MG63 (cell line): ENCODE measurements around the gene C1QB. TPM values are rescaled to one million over a fixed set of nuclear protein-coding genes. Genes with fewer than 3 reads are reported as not detected.
A peak's percentile ranks its signal among the peaks of the same experiment; 100 is the strongest.

ENCODE experiments used
- DNase-seq: peaks from one replicate; pipeline ENCODE4 v3.0.0-alpha.2; 2020
- H3K27me3 ChIP-seq: fragments of 250-450 bp; sonication (Bioruptor Pico); 2 replicates; pipeline ENCODE4 v1.5.1; 2020; ENCODE audit warnings: mild to moderate bottlenecking, moderate library complexity
- H3K36me3 ChIP-seq: fragments of 250-450 bp; sonication (Bioruptor Pico); 2 replicates; pipeline ENCODE4 v1.5.1; 2020; ENCODE audit warnings: mild to moderate bottlenecking, moderate library complexity
- H3K4me3 ChIP-seq: fragments of 250-450 bp; sonication (Bioruptor Pico); 2 replicates; pipeline ENCODE4 v1.5.1; 2020; ENCODE audit warnings: mild to moderate bottlenecking, moderate library complexity
- H3K9me3 ChIP-seq: fragments of 250-450 bp; sonication (Bioruptor Pico); 2 replicates; pipeline ENCODE4 v1.5.1; 2020; ENCODE audit warnings: mild to moderate bottlenecking, moderate library complexity
- total RNA-seq: library from RNA; depleted of rRNA; stranded (reverse); fragments of >200 nt; shearing (Covaris generic); gene quantifications from 2 replicates; pipeline ENCODE4 v1.2.3, GENCODE V29; 2014; ENCODE audit warnings: low replicate concordance

Gene C1QB
- total RNA-seq, 1 experiment from 2014 or later = not detected

DNA sequence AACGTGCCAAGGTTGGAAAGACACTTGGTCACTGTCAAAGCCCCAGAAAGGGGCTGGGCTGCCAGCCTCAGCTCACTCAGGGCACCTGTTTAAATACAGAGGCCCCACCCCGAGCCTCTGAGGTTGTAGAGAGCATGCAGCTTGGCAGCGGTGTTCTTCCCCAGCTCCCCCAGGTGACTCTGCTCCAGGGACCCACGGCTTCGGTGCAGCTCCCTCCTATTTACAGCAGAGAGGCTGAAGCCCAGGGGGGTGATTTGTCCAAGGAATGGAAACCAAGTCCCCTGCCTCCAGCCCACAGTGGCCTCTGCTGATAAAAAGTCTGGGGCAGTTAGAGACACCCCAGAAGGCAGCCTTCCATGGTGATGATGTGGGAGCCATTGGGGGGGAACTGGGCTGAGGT is 25.7 kb upstream of the C1QB start:
- DNase-seq = no peak
- H3K4me3 ChIP-seq = no peak overlapping the region
- peaks cover 42% of the 10 kb centered on the region for H3K27me3 ChIP-seq
- no peaks in the 10 kb centered on the region for H3K9me3 ChIP-seq
- no peaks in the 10 kb centered on the region for H3K36me3 ChIP-seq

DNA sequence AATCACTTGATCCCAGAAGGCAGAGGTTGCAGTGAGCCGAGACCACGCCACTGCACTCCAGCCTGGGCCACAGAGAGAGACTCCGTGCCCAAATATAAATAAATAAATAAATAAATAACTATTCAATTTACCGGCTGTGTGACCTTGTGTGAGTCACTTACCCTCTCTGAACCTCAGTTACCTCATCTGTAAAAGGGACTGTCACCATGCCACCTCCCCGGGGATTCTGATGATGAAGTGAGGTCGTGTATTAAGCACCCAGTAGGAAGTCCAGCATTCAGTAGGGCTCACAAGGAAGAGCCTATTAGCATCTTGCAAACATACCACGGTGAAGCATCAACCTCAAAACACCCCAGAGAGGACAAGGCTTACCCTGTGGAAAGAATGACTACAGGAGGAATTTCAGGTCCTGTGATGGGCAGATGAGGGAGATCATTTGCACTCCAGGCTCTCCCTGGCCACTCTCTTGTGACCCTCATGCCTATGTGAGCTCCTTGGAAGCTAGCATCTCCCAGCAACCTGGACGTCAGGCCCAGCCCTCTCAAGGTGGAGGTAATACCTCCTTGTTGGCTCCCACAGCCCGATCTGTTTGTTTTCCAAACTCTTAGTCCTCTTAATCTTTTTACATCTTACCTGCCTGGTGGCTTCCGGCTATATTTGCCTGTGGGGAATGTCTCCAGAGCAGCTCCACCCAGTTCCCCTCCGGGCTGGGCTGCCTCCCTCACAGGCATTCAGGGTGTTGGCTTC is 24.2 kb upstream of the C1QB start:
- DNase-seq = no peak
- peaks cover 43% of the 10 kb centered on the region for H3K27me3 ChIP-seq

DNA sequence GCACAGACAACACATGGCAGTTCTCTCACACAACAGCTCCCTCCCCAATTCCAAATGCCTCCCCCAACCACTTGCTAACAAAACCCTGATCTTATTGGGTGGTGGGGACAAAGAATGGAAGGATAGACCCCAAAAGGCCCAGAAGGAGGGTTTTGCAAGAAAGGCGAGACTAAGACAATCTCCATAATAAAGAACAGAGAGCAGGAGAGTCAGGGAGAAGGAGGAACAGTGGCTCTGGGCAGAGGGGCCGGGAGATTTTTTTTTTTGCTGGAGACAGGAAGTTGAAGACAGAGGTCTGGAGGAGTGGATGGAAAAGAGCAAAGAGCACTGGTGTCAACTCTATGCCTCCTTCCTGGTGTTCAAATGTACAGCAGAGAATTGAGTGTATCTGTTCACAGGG is 23.1 kb upstream of the C1QB start:
- Histone ChIP-seq H3K4me3 (no peak overlapping the region), H3K9me3 (no peaks in the 10 kb centered on the region), H3K27me3 (peaks cover 53% of the 10 kb centered on the region), H3K36me3 (no peaks in the 10 kb centered on the region)
- DNase-seq = no peak

More for the DNA sequence above, 24.2 kb upstream of the C1QB start:
- Histone ChIP-seq H3K9me3 (no peaks in the 10 kb centered on the region), H3K4me3 (no peak overlapping the region), H3K36me3 (no peaks in the 10 kb centered on the region)

DNA sequence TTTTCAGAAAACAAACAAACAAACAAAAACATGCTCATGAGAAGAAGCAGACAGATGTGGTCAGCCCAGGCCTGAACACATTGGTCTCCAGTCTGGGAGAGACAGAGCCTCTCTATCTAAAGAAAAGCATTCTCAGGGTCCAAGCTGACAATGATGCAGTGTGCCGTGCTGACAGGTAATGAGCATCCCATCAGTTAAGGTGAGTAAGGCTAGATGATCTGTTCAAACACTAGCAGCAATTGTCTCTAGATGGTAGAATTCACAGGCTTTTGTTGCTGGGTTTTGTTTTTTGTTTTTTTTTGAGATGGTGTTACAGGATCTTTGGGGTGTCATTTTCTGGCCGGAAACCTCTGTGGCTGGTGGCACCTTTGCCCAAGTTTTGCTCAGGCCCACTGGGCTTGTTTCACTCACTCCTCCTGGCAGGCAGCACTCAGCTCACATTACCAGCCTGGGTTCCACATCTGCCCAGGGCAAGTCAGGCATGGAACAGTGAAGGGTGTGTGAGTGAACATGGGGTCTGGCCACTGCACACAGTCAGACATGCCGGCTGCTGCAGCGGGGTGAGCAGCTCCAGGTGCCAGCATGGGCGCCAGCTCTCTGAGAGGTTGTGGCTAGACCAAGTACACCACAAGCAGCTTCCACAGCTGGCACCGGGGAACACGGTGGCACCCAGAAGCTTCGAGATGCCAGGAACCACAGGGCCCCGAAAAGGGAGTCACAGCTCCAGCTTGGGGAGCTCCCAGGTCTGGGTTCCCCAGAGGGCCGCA is 19.2 kb upstream of the C1QB start:
- no peak for DNase-seq
- H3K27me3 ChIP-seq = peaks cover 41% of the 10 kb centered on the region
- no peak overlapping the region for H3K4me3 ChIP-seq
- no peaks in the 10 kb centered on the region for H3K36me3 ChIP-seq
- H3K9me3 ChIP-seq = no peaks in the 10 kb centered on the region

DNA sequence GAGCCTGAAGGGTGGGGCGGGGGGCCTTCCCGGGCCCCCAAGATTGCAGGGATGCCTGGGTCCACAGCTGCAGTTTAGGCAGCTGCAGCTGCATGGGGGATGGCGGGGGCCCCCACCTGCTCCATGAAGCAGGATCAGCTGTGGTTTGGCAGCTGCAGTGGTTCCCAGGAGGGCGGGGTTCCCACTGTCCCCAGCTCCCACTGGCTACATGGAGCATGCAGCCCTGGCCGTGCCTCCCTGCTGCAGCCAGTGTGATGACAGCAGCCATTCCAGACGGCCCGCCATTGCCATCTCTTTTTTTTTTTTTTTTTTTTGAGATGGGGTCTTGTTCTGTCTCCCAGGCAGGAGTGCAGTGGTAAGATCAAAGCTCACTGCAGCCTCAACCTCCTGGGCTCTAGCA is 17.6 kb upstream of the C1QB start:
- H3K27me3 ChIP-seq = peaks cover 41% of the 10 kb centered on the region
- no peaks in the 10 kb centered on the region for H3K36me3 ChIP-seq
- no peak overlapping the region for H3K4me3 ChIP-seq
- no peak for DNase-seq
- H3K9me3 ChIP-seq = no peaks in the 10 kb centered on the region

DNA sequence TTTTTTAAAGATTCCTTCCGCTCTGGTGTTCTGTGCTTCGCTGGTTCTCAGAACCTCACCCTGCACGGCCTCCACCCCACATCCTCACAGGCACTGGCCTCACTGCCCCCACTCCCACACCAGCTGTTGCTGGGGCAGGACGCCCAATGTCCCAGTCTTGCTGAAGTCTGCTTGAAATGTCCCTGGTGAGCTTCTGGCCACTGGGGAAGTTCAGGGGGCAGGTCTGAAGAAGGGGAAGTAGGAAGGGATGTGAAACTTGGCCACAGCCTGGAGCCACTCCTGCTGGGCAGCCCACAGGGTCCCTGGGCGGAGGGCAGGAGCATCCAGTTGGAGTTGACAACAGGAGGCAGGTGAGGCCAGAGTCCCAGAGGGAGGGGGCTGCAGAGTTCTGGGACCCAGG is 16.7 kb upstream of the C1QB start, which contains the start of gene C1QA:
Gene C1QA (plus strand): TSS at position 276 of the 400 bp plus-strand sequence. CDS start 989 bp downstream, outside the sequence.
- Histone ChIP-seq H3K27me3 (peaks cover 37% of the 10 kb centered on the region), H3K4me3 (no peak within 1 kb of the TSS), H3K9me3 (no peaks in the 10 kb centered on the region), H3K36me3 (no peaks in the 10 kb centered on the region)
- DNase-seq = no peak

DNA sequence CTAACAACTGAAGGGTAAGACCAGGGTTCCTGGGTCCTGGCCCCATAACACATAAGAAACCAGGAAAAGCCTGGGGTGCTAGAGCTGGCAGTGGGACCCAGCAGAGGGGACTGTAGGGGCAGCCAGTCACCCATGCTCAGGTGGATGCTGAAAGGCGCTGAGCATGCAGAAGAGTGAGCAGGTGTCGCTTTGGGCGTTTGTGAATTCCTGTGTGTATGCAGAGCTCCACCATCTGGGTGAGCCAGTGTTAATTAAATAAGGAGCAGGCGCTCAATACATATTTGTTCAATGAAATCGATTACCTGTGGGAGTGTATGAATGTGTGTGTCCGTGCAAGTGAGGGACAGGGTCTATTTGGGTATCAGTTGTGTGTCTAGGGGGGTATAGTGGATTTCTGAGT is 16.1 kb upstream of the C1QB start:
- DNase-seq = no peak
- Histone ChIP-seq H3K4me3 (no peak overlapping the region), H3K27me3 (peaks cover 31% of the 10 kb centered on the region), H3K36me3 (no peaks in the 10 kb centered on the region), H3K9me3 (no peaks in the 10 kb centered on the region)

DNA sequence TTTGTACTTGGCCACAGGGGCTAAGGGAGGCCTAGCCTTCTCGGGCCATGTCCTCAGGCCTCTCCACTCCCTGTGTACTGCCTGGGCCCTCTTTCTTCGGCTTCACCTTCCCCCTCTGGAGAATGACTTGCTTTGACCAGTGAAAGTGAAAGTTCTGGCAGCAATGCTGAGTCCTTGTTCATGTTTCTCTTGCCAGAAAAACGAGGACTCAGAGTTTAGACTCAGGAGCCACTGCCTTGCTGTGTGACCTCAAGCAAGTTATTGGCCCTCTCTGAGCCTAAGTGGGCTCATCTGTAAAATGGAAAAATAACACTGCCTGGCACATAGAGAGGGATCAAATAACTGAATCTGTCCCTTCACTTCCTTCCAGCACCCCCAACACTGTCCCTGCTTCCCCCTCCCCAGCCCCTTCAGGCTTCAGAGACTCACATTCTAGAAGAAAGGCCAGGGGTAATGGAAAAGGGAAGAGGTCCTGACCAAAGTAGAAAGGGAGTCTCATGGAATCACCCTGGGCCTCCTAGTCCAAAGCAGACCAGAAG is 15.1 kb upstream of the C1QB start:
- no peak overlapping the region for H3K4me3 ChIP-seq
- no peaks in the 10 kb centered on the region for H3K9me3 ChIP-seq
- H3K27me3 ChIP-seq = peaks cover 25% of the 10 kb centered on the region
- H3K36me3 ChIP-seq = no peaks in the 10 kb centered on the region
- no peak for DNase-seq

DNA sequence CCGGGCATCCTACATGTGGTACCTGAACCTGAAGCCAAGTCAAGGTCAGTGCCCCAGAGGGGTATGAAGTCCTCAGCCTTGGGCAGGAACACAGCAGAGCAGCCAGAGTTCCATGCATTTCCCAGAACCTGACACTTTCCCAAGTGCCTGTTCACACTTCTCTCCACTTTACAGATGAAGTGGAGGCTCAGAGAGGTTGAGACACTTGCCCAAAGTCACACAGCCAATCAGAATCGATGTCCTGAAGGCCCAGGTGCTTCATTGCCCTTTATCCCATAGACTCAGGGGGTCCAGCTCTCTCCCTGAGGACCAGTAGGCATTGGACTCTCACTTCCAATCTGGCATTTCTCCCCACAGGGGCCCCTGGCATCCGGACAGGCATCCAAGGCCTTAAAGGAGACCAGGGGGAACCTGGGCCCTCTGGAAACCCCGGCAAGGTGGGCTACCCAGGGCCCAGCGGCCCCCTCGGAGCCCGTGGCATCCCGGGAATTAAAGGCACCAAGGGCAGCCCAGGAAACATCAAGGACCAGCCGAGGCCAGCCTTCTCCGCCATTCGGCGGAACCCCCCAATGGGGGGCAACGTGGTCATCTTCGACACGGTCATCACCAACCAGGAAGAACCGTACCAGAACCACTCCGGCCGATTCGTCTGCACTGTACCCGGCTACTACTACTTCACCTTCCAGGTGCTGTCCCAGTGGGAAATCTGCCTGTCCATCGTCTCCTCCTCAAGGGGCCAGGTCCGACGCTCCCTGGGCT is 14.4 kb upstream of the C1QB start:
- Histone ChIP-seq H3K9me3 (no peaks in the 10 kb centered on the region), H3K36me3 (no peaks in the 10 kb centered on the region), H3K27me3 (peaks cover 19% of the 10 kb centered on the region), H3K4me3 (no peak overlapping the region)
- DNase-seq = no peak

DNA sequence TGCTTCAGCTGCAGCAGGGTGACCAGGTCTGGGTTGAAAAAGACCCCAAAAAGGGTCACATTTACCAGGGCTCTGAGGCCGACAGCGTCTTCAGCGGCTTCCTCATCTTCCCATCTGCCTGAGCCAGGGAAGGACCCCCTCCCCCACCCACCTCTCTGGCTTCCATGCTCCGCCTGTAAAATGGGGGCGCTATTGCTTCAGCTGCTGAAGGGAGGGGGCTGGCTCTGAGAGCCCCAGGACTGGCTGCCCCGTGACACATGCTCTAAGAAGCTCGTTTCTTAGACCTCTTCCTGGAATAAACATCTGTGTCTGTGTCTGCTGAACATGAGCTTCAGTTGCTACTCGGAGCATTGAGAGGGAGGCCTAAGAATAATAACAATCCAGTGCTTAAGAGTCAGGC is 13.8 kb upstream of the C1QB start:
- Histone ChIP-seq H3K36me3 (no peaks in the 10 kb centered on the region), H3K4me3 (no peak overlapping the region), H3K9me3 (no peaks in the 10 kb centered on the region), H3K27me3 (peaks cover 14% of the 10 kb centered on the region)
- peak; percentile 18 for DNase-seq

DNA sequence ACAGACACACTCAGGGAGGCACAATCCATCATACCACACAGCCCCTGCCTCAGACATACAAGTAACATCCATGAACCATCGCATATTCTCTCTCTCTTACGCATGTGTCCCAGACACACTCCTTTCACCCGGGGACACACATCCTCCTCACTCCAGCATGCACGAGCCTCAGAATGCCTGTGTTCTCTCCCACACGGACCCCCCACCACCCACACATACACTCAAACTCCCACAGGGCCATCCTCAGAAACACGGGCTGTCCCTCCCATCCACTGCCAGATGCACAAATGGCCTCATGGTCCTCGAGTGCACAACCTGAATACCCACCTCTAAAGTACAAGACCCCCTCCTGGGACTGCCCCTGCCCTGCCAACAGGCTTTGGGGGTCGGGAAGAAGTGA is 11.8 kb upstream of the C1QB start:
- no peak for DNase-seq
- Histone ChIP-seq H3K4me3 (no peak overlapping the region), H3K36me3 (no peaks in the 10 kb centered on the region), H3K27me3 (no peaks in the 10 kb centered on the region), H3K9me3 (no peaks in the 10 kb centered on the region)

DNA sequence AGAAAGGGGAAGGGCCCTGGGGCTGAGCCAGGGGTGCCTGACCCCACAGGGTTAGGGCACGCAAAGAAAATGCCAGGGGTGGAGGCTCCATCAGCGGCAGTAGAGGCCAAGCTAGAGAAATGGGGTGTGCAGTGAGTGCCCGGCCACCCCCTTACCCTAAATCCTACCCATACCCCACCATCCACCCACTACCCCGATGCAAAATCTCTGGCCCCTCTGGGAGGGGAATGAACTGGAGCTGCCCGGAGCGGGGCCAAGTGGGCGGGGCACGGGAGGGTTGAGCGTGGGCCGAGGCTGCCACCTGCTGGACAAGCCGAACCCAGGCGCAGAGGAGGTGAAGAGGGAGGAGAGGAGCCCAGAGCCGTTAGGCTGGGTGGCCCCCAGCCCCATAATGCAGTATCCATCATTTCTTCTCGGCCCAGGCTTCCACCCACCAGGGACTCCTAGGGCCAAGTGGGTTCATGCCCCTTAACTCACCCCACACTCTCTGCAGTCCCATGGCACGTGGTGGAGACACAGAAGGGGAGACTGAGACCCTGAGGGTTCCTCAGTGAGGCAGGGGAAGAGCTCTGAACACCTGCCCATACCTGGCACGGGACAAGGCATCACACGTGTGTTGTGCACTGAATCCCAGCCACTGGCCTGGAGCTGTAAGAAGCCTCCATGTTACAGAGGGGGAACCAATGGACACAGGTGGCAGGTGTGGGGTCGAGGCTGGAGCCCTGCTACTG is 11.0 kb upstream of the C1QB start:
- H3K36me3 ChIP-seq = no peaks in the 10 kb centered on the region
- H3K9me3 ChIP-seq = no peaks in the 10 kb centered on the region
- H3K4me3 ChIP-seq = no peak overlapping the region
- DNase-seq = peak; percentile 69
- no peaks in the 10 kb centered on the region for H3K27me3 ChIP-seq

DNA sequence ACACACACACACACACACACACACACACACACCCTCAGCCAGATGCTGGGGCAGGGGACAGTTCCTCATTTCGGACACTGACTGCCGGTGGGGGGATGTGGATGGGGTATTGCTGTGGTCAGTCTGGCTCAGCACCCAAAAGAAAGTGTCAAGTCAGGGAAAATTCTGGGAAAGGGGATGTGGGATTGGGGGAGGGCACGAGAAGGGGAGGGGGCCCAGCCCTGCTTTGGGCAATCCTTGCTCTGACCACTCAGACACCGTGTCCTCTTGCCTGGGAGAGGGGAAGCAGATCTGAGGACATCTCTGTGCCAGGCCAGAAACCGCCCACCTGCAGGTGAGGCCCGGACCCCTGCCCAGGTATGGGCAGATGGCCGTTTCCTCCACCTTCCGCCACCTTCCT is 9.7 kb upstream of the C1QB start, which contains the start of gene C1QC:
Gene C1QC (plus strand): TSS at position 253 of the 400 bp plus-strand sequence. CDS start 391 bp downstream, outside the sequence.
- H3K4me3 ChIP-seq = no peak within 1 kb of the TSS
- DNase-seq = no peak
- H3K9me3 ChIP-seq = no peaks in the 10 kb centered on the region
- no peaks in the 10 kb centered on the region for H3K27me3 ChIP-seq
- no peaks in the 10 kb centered on the region for H3K36me3 ChIP-seq

DNA sequence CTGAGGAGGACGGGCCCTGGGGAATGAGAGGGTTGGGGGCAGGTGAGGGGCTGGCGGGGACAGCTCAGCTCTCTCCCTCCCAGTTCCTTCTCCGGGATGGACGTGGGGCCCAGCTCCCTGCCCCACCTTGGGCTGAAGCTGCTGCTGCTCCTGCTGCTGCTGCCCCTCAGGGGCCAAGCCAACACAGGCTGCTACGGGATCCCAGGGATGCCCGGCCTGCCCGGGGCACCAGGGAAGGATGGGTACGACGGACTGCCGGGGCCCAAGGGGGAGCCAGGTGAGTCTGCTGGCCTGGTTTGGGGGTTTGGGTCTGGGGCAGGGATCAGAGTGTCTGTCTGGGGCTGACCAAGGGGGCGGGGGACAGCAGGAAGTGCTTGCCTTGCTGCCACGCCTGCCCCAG is 9.1 kb upstream of the C1QB start:
- Histone ChIP-seq H3K27me3 (no peaks in the 10 kb centered on the region), H3K4me3 (no peak overlapping the region), H3K36me3 (no peaks in the 10 kb centered on the region), H3K9me3 (no peaks in the 10 kb centered on the region)
- no peak for DNase-seq

DNA sequence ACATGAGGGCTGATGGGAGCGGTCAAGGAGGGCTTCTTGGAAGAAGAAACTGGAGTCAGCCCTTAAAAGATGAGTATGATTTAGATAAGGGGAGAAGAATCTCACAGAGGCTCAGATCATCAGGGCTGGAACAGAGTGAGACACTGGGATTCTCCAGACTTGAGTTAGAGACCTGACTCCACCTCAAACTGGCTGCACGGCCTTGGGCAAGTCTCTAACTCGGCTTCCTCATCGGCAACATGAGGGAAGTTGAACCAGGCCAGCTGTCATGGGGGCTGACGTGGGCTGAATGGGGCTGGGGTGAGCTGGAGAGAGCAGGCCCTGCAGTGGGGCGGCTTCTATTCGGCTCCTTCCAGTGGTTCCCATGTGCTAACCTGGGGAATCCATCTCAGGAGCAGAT is 7.1 kb upstream of the C1QB start:
- Histone ChIP-seq H3K27me3 (no peaks in the 10 kb centered on the region), H3K36me3 (no peaks in the 10 kb centered on the region), H3K4me3 (no peak overlapping the region), H3K9me3 (no peaks in the 10 kb centered on the region)
- no peak for DNase-seq

DNA sequence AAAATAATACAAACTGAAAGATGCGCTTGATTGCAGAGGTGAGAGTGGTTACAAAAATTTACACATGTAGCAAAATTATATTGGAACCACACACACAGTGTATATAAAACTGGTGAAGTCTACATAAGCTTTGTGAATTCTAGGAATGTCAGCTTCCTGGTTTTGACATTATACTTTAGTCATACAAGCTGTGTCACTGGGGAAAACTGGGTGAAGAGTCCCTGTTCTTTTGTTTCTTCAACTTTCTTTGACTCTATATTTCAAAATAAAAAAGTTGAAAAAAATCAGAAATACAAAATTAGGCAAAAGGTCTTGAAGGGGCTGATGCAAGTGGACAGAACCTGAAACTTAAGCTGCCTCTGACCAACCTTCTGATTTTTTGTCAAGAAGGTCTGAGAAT is 6.7 kb upstream of the C1QB start:
- no peak overlapping the region for H3K4me3 ChIP-seq
- H3K36me3 ChIP-seq = no peaks in the 10 kb centered on the region
- H3K27me3 ChIP-seq = no peaks in the 10 kb centered on the region
- no peak for DNase-seq
- H3K9me3 ChIP-seq = no peaks in the 10 kb centered on the region
